Activated CD4-positive, alpha-beta T cell treated with anti-CD3 and anti-CD28 coated beads for 24 hours (primary cell): ENCODE data around the gene CORO1C.

Experiments used
- DNase-seq, 2 donors: peaks; one replicate each; pipeline ENCODE4 v3.0.0-alpha.2; 2020; ENCODE audit warnings: low read depth in 2 of 2

Gene CORO1C

DNA sequence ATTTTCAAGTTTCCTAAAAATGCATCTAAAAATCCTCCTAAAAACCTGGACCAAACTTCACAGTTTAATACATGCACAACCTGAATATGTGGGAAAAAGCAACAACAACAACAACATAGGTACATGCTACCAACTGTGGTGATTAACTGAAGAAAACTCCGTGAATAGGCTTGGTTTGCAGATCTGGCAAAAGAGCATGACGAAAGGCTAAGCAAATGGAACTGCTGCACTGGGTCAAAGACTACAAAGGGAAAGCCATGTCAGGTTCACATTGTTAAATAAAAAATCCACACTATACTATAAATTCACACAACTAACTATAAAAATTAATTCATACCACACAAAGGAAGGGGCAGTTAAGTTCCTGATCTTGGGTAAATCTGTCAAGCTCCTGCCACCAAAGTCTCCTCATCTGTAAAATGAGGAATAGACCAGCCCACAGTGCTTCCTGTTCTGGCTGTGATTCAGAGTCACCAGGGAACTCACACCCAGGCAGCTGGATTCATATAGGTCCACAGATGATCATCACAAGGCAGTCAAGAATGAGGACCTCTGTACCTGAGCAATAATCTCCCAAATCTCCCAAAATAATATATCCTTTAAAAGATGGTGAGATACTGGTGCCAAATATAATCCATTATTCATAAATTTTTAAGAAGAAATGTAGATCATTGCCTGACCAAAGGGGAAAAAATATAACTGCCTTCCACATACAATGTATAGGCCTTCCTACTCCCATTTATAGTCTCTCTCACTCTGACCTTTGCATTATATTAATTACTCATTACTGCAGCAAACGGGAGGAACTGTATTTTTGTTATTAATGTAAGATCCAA lies 7.0 kb downstream of the CORO1C start:
- DNase-seq, result no peak

DNA sequence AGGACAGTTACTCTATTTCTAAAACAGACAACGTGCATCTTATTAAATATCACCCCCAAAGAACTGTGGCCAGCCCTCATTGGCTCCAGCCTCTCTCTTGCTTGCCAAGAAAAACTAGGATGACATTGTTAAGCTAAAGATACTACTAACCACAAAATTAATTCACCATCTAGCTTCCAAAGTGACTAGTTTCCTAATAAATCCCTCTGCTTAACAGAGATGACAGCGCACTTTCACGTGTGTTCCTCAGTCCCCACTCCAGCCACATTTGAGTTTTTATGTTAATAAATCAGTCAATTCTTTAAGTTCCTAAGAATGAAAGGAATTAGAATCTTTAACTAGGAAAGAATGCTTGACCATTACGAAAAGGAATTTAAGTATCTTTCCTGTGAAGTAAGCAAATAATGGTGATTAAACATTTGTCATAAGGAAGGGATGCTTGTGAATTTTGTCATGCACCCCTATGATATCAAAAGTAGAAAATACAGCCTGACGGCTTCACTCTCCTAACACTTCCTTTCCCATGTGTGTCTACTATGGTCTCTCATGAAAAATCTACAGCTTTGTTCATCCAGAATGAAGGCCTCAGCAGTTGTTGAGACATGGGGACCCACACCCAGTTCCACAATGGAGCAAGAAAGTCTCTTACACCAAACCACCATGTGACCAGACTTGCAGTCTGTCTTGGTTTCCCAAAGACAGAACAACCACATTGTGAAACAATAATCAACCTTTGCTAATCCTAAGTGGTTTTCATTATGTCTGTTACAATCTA lies 8.1 kb downstream of the CORO1C start:
- no peak for DNase-seq

DNA sequence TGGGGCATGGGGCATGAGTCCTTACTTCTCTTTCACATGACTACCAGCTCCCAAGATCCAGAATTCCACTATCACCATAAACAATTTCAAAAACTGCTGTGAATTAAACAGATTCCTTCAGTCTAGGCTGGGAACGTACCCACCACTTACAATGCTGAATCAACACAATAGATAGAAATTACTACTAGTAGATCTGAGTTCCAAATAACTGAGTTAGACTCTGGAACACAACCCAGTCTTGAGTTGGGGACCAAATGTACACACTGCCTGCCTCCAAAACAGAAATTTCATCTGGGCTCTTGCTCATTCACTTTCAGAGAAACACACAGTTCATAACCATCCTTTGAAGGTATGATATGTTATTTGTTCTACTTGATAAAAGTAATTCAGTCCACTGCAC lies 8.9 kb downstream of the CORO1C start:
- DNase-seq, result no peak

DNA sequence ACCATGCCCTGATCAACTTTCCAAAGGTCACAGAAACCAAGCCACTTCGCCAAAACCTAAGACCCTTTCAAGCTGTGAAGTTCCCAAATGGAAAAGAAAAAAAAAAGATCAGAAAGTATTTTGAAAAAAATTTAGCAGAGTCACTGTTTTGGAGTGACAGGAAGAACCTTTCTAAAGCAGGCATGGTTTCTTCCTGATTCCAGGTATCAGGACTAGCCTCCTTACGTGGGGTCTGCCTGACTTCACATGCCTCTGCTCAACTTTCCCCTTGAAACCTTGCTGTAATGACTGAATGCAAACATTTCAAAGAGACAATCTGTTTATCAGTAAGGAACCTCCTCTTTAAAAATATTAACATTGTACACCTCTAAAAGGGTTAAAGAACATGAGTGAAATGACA lies 9.5 kb downstream of the CORO1C start:
- DNase-seq, result no peak

DNA sequence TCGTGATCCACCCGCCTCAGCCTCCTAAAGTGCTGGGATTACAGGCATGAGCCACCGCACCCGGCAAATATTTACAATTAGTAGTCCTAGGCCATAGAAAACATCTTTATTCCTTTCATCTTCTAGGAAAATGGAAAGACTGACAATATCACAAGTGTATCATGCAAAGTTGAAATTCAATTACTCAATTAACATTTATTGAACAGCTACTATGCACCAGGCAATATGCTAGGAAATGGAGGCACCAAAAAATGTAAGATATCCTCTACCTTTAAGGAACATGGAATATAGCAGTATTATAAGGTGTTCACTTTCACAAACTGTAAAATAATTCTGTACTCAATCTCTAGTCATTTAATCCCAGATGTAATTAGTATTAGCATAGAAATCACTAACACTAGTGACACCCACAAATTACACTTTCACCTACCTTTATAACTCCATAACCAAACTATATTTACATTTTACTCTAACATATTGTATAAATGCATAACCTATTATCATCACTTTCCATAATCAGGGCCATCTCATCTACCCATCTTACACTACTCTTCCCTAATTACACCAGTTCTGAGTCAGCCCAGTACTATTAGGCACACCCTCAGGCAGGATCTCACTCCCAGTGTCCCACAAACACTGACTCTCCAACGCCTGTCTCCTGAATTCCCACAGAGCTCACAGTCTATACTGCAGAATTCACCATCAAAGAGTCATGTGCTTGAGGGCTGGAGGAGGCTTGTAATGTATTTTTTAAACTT lies 10.4 kb downstream of the CORO1C start:
- DNase-seq, result no peak

DNA sequence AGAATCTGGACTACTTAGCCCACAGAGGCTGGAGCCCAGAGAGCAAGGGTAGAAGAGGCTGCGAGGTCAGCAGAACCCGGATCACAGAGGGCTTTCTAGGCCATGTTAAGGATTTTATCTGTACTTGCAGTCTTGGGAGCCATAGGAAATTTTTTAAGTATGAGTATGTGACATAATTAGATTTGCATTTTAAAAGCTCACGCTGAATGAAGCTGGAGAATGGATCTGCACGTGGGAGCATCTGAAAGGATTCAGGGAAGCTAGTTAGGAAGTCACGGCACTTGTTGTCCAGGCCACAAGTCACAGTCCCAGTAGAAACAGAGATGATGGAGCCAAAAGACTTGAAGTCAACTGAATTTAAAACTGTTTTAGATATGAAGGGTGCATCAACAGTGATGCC lies 14.1 kb downstream of the CORO1C start:
- DNase-seq, result no peak

DNA sequence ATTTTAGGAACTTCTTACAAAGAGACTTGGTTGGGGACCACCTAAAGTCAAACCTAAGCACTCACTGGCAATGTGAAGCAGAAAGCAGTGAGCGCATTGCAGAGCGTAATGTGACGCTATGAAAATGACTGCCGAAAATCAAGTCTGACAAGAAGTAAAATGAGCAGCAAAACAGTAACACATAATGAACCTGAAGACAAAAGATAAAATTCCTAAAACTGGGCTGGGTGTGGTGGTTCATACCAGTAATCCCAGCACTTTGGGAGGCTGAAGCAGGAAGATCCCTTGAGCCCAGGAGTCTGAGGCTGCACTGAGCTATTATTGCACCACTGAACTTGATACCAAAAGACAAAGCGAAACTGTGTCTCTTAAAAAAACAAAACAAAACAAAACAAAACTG lies 16.5 kb downstream of the CORO1C start:
- no peak for DNase-seq

DNA sequence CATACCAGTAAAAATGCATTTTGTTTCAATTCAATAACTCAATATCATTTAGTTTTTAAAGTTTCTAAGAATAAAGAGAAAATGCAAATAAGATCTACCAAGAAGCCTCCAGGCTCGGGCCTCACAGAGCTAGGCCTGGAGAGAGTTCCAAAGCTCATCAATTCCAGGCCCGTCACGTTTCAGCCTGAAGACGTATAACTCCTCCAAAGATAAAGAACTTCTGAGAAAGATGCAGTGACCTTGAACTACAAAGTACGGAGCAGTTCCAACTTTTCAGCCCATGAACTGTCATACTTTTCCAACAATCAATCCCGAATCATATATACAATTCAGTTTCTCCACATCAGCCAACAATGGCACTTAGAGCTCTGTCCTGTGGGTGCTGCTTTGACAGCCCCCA lies 17.8 kb downstream of the CORO1C start:
- DNase-seq, result no peak

DNA sequence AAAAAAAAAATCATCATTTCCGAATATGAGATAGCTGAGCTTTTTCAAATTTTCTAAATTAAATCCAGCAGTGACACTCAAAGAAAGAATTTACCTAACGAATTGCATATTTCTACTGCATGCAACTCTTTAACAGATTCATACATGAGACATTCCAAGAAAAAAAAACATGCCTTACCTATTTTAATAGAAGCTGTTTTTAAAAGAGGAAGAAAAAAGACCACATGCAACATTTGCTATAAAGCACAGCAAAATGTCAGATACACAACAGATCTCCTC lies 18.5 kb downstream of the CORO1C start:
- DNase-seq, result no peak

DNA sequence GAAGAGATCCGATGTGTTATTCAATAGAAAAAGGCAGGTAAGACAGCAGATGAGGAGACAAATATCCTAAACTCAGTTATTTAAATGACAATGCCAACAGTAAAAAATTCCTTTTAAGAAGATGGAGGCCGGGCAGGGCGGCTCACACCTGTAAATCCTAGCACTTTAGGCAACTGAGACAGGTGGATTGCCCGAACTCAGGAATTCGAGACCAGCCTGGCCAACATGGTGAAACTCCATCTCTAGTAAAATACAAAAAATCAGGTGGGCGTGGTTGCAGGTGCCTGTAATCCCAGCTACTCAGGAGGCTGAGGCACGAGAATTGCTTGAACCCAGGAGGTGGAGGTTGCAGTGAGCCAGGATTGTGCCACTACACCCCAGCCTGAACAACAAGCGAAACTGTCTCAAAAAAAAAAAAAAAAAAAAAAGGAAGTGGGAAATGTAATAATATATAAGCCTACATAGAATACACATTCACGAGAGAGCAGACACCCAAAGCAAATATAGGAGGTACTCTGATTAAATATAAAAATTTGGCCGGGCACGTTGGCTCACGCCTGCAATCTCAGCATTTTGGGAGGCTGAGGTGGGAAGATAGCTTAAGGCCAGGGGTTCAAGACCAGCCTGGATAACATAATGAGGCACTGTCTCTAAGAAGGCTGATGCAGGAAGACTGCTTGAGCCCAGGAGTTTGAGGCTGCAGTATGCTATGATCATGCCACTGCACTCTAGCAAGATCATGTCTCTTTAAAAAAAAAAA lies 19.0 kb downstream of the CORO1C start:
- DNase-seq, result no peak

DNA sequence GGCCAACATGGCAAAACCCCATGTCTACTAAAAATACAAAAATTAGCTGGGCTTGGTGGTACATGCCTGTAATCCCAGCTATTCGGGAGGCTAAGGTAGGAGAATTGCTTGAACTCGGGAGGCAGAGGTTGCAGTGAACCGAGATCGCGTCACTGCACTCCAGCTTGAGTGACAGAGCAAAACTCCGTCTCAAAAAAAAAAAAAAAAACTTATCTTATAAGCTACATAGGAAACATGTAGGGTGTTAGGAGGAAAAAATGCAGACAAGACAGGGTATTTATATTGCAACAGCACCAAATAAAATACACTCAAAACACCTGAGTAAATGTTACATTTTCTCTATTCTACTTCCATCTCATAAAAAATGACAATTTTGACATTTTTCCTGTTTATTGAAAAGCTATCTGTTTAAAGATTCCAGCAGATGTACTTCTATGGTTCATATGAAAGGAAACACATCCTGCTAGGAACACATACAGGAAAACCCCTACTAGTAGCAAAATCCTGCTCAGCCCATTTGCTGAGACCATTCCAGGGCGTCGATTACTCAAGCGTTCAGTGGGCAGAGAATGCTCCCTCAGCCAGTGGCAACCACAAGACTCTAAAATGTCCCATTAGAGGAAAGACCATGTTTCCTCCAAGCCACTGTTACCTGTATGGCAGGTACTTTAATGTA lies 19.7 kb downstream of the CORO1C start:
- DNase-seq, result no peak

DNA sequence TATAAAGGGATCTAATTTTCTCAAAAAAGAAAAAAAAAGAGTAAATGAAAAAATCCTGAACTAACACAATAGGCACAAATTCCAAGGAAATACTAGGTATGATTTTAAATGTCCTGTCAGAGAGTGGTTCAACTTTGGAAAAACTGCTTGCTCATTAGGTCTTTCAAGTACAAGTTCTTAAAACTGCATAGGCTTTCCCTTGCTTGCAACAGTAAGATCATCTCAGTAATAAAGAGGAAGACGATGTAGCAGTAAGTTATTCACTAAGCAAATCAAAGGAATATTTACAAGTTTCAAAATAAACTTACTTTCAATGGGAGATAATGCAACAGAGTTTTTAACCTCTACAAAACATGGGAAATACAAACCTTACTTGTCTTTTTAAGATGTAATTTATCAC lies 21.6 kb downstream of the CORO1C start:
- no peak for DNase-seq

DNA sequence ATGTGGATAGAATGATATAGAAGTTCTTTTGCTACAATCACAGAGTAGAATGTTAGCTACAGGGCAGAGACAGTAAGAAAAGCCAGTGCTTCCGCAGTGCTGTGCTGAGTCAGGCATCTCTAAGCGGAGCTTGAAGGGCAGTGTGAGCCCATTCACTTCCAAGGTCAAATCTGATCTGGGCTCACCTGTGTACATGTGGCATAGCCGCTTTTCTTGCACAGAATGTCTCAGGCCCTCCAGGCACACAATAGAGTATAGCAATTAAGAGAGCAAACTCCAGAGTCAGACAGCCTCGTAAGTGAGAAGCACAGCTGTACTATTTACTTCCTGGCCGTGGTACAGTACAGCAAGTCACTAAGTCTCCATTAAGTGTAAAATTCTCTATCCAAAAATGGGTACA lies 26.8 kb downstream of the CORO1C start:
- DNase-seq, result no peak

DNA sequence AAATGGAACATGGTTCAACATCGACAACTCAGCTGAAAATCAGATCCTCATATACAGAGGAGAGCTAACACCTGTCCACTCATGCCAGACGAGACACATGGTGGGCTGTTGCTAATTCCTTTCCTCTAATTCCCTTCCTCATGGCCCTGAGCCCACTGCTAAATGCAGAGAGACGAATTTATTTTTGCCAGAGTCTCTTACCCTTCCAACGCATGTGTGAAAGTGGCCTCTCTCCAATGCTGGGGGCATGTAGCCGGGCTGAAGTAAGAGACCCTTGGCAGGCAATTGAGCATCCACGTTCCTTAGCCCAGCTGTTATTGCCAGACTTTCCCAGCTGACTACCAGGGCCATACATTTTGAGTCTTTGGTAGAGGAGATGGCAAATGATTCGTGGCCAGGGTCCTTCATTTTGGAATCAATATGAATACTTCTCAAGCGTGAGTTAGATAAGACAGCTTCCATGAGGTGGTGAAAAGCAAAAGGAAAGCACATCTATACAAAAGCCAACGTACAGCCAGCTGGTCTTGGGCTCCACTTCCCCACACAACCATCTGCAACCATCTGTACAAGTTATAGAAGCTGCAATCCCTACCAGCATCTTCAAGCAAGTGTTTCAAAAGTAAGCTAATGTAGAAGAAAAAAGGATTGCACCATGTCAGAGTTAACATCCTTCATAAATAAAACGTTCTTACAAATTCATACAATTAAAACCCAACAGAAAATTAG lies 28.6 kb downstream of the CORO1C start:
- DNase-seq, result no peak

DNA sequence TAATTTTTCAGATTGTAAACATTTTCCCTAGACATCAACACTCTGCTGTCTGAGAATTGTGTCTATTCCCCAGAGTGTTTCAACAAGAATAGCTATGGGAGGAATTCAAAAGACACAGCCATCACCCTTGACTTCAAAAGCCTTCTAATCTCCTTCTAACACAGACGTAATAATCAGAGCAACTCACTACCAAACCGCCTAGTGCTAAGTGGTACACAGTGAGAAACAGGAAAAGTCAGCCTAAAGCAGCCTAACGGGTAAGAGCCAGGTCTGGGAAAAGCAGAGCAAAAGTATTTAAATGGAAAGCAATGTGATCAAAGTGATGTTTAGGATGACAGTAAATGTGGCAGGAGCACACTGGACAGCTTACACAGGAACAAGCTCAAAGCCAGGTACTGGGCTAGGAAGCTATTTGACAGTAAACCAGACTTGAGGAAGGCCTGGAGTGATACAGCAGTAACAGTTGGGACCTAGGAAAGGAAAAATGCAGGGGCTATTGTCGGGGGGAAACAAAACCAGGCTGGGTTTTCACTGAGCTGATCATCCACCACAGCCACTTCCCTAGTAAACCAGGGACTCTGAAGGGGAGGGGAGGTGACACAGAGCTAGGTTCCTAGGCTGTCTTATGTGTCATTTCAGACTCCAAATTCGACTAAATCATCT lies 29.4 kb downstream of the CORO1C start:
- no peak for DNase-seq

DNA sequence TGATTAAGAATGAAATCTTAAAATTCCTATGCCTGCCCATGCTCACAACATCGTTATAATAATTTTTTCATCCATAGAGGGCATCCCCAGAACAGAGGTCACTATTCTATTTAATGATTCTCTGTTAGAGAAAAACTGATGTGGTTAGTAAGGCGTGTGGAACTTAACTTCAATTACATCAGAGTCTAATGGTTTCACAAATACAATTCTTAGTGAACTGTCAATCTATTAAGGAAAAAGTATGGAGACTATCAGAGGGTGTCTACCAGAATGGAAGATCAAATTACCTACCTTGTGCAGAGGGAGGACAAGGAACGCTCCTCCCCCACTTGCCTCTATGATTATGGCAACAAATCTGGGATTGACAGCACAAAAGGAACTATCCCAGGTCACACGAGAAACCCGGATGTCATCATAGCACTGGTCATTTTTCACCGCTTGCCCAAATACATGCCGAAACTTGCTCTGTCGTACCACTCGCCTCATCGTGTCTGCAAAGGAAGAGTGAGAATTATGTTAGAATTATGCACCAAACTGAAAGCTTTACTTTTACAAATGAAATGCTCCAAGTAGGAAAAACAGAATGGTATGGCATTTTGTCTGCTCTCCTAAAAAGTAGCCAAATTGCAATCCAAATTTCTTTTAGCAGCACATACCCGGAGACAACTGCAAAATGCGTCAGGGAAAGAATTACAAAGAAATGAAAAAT lies 30.3 kb downstream of the CORO1C start:
- DNase-seq, result no peak

DNA sequence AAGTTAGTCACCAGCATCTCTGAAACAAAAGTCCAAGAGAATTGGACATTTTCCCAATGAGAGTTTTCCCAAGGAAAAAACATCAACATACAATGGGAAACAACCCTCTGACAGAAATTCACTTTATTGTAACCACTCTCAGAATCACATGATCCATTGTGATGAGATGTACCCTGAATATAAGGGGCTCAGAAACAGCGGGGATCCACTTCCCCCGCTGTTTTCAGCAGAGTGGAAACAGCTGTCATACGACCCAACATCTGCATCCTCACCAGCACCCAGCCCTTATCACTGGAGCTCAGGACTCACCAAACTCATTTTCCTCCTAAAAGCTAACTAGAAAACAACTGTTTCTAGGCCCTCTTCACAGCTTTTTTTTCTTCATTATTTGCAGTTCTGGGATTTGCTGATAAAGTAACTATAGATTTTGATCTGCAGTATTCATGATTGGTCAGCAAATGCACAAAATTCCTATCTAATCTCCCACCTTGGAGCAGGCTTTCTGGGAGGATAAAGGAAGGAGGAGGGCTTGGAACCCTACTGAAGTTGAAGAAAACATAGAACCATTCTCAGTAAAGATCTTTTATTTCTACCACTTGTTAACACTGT lies 31.3 kb downstream of the CORO1C start:
- DNase-seq, result no peak

DNA sequence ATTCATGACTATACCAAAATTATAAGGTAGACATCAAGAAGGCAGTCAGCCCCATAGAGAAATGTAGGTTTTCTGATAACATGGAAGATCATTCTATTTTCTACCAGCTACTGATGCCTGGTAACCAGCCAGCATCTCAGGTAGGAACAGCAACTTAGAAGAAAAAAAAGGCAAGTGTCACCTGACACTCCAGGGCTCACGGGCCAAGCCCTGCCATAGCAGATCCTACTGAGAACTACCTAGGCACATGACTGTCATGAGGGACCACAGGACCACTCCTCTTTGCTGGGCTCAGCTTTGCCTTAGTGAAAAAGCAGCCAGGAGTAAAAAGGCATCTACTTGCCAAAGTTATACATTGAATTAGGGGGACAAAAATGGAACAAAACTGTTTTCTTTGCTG lies 33.4 kb downstream of the CORO1C start:
- no peak for DNase-seq

DNA sequence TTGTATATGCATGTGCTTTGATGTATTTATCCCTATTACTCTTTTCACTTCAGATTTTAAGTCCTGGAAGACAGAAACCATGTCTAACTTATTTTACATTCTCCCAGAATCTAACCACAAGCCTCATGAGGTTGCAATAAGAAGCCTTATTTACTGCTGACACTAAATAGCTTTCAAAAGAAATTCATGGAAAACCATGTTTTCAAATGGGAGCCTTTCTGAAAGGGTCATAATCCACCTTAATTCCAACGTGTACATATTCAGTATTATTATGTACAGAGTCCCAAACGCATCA lies 34.4 kb downstream of the CORO1C start:
- DNase-seq, result no peak
